NB4 (cell line): ENCODE results near the gene EPS15.

Experiments
- CTCF ChIP-seq: IDR thresholded peaks from one replicate; pipeline ENCODE4 v1.5.1; 2012; ENCODE audit warnings: low read depth, low read length
- MAX ChIP-seq: IDR thresholded peaks from 2 replicates; pipeline ENCODE4 v1.6.1; 2011; ENCODE audit warnings: low read depth, low read length
- MYC ChIP-seq: IDR thresholded peaks from 2 replicates; pipeline ENCODE4 v1.6.1; 2011; ENCODE audit warnings: low read depth, low read length
- POLR2A ChIP-seq: IDR thresholded peaks from 2 replicates; pipeline ENCODE4 v1.6.1; 2011; ENCODE audit warnings: mild to moderate bottlenecking; ENCODE audit not compliant: insufficient read length; ENCODE audit errors: extremely low read depth

- TF ChIP-seq CTCF (no peak), MAX (no peak), MYC (no peak), POLR2A (no peak)
Observed at GRCh38 chr1:51439053-51439452, 80.0 kb downstream of the EPS15 start.
